Middle frontal gyrus (tissue), 1 donor: Measurements from ENCODE around the gene JAG2.

Source experiments
- DNase-seq: peaks from one replicate; pipeline ENCODE4 v3.0.0-alpha.2; 2015; ENCODE audit warnings: low spot score; ENCODE audit errors: extremely low spot score

Gene JAG2

DNA sequence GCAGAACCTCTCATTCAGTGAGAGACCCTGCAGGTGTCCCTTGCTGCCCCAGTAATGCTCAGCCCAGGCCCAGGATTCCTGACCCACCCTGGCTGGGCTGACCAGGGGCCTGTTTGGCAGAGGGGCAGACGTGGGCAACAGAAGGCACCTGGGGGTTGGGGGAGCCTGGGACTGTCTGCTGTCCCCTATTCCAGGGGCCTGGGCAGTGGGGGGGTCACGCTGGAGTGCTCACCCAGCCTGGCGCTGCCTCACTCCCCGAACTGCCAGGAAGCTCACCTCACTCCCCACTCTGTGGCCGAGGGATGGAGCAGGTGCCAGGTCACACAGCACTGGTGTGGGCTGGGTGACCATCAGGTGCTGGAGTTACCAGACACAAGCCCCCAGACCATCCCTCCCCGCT lies 35.1 kb upstream of the JAG2 start:
- DNase-seq: no peak

GRCh38 chr14:105203057-105203531 lies 34.5 kb upstream of the JAG2 start:
- DNase-seq: no peak

DNA sequence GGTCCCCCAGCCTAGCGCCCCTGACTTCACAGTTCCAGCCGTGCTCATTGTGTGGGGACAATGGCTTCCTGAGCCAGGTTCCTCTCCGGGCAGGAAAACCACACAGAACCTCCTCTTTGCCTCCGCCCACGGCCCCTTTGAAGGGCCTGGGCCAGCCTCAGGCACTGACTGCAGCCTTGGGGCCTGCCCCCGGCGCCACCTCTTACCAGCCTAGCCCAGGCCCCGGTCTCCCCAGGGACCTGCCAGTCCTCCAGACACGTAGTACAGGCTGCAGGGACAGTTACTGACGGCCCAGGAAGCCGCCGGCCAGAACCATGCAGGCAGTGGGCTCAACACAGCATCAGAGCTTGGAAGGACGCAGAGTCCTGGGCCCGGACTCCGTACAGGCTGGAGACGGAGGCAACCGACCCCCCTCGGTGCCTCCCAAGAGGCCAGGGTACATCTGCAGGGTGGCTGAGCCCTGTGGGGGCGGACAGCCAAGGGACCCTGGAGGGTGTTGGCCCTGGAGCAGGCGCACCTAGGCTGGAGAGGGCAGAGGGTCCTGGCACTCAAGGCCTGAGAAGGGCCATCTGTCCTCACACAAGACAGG lies 33.4 kb upstream of the JAG2 start:
- no peak for DNase-seq

DNA sequence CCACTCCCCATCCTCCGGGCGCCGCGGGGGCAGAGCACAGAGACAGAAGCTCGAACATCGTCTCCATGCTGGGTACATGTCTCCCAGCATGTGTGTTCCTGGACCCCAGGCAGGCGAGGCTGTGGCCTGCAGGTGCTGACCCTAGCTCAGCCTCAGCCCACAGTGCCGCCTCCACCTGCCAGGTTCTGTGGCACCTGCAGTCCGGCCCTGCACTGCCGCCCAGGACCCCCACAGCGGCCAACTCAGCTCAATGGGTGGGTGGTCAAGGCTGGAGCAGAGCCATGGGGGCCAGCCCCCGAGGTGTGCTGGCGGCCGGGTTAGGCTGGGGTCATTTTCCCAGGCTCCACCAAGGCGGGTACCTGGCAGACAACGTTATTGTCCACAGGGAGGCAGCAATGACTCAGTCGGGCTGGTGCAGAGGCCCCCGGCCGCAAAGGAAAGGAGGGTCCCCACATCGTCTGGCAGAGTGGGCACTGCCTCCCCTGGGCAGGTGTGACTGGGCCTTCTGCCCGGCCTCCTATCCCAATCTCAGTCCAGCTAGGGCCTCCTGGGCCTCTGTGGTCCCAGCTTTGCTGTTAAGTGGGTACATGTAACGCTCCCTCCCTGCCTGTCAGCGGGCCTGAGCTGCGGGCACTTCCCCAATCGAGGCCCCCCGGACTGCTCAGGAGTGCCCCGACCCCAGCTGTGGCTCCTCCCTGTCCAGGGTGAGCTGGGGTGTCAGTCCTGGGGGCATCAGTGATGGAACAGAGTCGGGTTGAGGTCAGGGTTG lies 32.8 kb upstream of the JAG2 start:
- no peak for DNase-seq

DNA sequence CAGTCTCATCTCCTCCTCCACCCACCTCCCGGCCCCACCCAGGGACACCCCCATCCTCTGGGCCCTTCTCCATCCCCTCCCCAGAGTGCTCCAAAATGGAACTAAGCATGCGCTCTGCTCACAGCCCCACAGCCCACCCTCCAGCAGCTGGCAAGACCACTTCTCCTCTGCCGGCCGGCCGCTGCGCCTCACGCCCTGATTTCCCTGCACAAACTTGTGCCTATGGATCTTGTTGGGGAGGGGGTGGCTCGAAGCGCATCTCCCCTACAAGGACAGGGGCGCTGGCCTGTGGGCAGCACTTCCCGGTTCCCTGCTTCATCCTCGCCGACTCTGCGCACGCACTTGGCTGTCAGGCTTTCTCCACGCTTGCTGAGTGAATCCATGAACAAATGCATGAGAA lies 32.1 kb upstream of the JAG2 start:
- DNase-seq: no peak

- DNase-seq: no peak
These were observed 31.5 kb upstream of the JAG2 start for GRCh38 chr14:105200074-105200473.

DNA sequence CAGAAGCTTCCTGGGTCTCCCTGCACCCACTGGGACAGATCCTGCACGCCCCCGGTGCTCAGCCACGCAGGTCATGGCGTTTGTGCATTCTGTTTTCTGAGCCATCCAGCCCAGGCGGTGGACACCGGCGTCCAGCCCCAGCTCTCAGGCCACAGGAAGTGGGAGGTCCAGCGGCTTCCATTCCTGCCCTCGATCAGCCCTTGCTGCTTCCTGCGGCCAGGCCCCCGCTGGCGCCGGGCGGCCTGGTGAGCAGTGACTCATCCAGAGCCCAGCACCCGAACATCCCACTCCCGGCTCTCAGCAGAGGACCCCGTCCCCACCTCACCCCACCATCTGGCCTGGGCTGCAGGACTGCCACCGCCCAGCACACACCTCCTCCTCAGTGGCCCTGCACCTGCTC lies 30.5 kb upstream of the JAG2 start:
- DNase-seq: no peak

DNA sequence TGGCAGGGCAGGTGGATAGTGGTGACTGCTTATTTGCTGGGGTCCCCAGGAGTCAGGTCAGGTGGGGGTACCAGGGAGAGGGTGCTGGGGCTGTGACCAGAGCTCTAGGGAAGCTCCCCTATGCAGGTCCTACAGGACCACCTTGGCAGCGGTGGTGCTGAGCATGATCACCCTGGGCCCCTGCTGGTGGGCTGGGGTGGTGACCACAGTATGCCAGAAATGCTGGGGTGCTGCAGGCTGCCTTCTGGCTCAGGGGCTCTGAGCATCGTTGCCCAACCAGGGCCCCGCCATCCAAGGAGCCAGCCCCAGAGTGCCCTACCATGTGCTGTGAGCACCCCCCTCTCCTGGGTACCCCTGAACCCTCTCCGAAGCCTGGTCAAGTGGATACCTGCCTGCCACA lies 30.0 kb upstream of the JAG2 start:
- no peak for DNase-seq

- no peak for DNase-seq
These were observed 28.6 kb upstream of the JAG2 start for GRCh38 chr14:105197211-105197641.

- no peak for DNase-seq
These were observed 27.8 kb upstream of the JAG2 start for GRCh38 chr14:105196265-105196960.

- no peak for DNase-seq
These were observed 27.1 kb upstream of the JAG2 start for GRCh38 chr14:105195522-105196264.

GRCh38 chr14:105195051-105195450 lies 26.5 kb upstream of the JAG2 start:
- no peak for DNase-seq

DNA sequence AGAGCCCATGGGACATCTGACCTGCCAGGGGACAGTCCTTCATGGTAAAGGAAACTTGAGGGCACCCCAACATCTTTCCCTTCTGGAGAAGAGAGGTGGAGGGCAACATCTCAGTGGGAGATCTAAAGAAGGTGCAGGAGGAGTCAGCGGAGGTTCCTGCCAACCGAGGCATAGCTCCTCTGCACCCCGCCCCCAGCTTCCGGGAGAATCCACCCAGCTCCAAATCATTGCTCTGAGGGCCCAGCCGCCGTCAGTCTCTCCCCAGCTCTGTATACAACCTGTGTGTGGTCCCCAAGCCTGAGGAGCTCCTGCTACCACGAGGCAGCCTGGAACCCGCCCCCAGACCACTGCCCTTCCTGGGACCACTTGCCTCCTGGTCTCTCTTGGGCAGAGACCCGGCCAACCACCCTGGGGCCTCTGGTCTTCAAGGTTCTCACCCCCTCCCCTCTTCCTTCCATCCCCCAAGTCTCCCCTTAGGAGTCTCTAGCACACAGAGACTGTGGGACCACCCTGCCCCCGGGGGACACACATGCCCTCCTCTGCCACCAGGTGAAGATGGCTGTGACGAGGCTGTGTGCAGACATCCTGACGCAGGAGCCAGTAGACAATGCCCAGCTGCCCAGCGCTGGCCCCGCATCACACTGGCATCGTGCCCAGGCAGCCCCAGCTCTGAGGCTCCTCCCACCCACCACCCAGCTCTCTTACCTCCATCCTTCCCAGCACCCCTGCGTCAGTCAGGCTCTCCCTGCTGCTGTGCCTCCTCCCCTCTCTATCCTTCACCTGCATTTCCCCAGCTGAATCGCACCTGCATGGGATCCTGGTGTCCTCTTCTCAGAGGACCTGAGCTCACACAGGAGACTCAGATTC lies 25.6 kb upstream of the JAG2 start:
- no peak for DNase-seq

DNA sequence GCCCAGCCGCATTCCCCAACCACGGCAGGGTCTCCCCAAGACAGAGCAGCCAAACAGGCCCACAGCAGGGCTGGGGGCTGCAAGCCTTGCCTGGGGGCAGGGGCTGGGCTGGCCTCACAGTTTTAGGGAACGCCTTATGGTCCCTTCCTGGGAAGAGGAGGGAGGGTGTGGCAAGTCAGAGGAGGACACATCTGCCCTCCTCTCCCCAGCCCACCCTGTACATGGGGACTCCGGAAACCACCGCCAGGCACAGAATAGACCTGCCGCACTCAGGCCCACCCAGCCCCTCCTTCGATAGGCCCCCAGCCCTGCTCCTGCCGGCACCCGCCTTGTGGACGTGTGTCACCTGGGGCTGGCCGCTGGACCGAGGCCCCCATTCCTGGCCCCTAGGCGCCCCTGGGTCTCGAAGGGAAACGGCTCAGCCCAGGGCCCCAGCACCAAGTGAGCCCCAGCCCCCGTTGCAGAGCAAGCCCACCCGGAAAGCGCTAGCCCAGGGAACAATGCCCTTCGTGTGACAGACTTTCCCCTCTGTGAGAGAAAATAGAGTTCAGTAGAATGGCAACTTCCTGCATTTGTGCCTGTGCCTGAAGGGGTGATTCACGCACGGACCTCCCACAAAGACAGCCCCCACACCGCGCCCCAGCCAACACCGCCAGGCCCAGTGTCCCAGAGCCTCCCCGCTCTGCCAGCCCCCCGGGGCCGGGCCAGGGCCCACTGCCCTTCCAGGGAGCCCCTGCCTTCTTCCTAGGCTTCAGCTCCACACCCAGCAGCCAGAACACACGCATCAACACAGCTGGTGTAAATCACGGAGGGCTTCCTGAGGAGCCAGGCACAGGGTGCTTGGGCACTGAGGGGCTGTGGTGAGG lies 24.5 kb upstream of the JAG2 start:
- no peak for DNase-seq

GRCh38 chr14:105187935-105188524 lies 19.5 kb upstream of the JAG2 start:
- DNase-seq: no peak

- DNase-seq: no peak
These were observed 18.5 kb upstream of the JAG2 start for GRCh38 chr14:105187116-105187515.

GRCh38 chr14:105185973-105186372 lies 17.4 kb upstream of the JAG2 start:
- no peak for DNase-seq

GRCh38 chr14:105185001-105185400 lies 16.4 kb upstream of the JAG2 start:
- no peak for DNase-seq

GRCh38 chr14:105184461-105184860 lies 15.9 kb upstream of the JAG2 start:
- no peak for DNase-seq
